ENCODE measurements around the gene RNU5D-1. TPM values are rescaled to one million over a fixed set of nuclear protein-coding genes. Genes with fewer than 3 reads are reported as not detected.
"Not testable (repeated sequence)": the region's sequence is repeated elsewhere in the genome, so short reads cannot be mapped to it uniquely, and the experiment has no call there.

The RNU5D-1 gene
- total RNA-seq (2014; rRNA removed), result not detected in 2 replicates
- not detected for polyA plus RNA-seq (2012)

GRCh38 chr1:44730741-44731512 is at the start of gene RNU5D-1:
RNU5D-1 (minus strand) TSS chr1:44731170.
- DNase-seq (ENCODE audit: low read depth), result peak; percentile 98

GRCh38 chr1:44780583-44781121 is 49.7 kb upstream of the RNU5D-1 start:
- DNase-seq (ENCODE audit: low read depth), result no peak

- DNase-seq (ENCODE audit: low read depth), result no peak
Measured at GRCh38 chr1:44778705-44779576, 48.0 kb upstream of the RNU5D-1 start.

GRCh38 chr1:44777969-44778635 is 47.1 kb upstream of the RNU5D-1 start:
- DNase-seq (ENCODE audit: low read depth), result no peak

- DNase-seq (ENCODE audit: low read depth), result no peak
Measured at GRCh38 chr1:44777547-44777946, 46.6 kb upstream of the RNU5D-1 start.

- no peak for DNase-seq (ENCODE audit: low read depth)
Measured at GRCh38 chr1:44776730-44777068, 45.7 kb upstream of the RNU5D-1 start.

GRCh38 chr1:44775930-44776729 is 45.2 kb upstream of the RNU5D-1 start:
- no peak for DNase-seq (ENCODE audit: low read depth)

- DNase-seq (ENCODE audit: low read depth), result peak; percentile 93
Measured at GRCh38 chr1:44775078-44775929, 44.3 kb upstream of the RNU5D-1 start, which contains the start of gene RPS8. RPS8 (plus strand) TSS chr1:44775540; CDS start chr1:44775597, 57 bp downstream.

- DNase-seq (ENCODE audit: low read depth), result not testable (repeated sequence)
Measured at GRCh38 chr1:44766421-44766820, 35.5 kb upstream of the RNU5D-1 start.

- DNase-seq (ENCODE audit: low read depth), result no peak
Measured at GRCh38 chr1:44760876-44761275, 29.9 kb upstream of the RNU5D-1 start.

- DNase-seq (ENCODE audit: low read depth), result peak; percentile 56
Measured at GRCh38 chr1:44759077-44759476, 28.1 kb upstream of the RNU5D-1 start.

- no peak for DNase-seq (ENCODE audit: low read depth)
Measured at GRCh38 chr1:44757420-44757819, 26.4 kb upstream of the RNU5D-1 start.

GRCh38 chr1:44747878-44748277 is 16.9 kb upstream of the RNU5D-1 start:
- no peak for DNase-seq (ENCODE audit: low read depth)

GRCh38 chr1:44743211-44743610 is 12.2 kb upstream of the RNU5D-1 start:
- no peak for DNase-seq (ENCODE audit: low read depth)

GRCh38 chr1:44740179-44740617 is 9.2 kb upstream of the RNU5D-1 start:
- no peak for DNase-seq (ENCODE audit: low read depth)

- peak; percentile 97 for DNase-seq (ENCODE audit: low read depth)
Measured at GRCh38 chr1:44739307-44740178, 8.6 kb upstream of the RNU5D-1 start, which contains the start of gene KIF2C. KIF2C (plus strand) TSS chr1:44739837; CDS start chr1:44739933, 96 bp downstream.

- DNase-seq (ENCODE audit: low read depth), result not testable (repeated sequence)
Measured at GRCh38 chr1:44738953-44739306, 8.0 kb upstream of the RNU5D-1 start.

GRCh38 chr1:44735992-44736391 is 5.0 kb upstream of the RNU5D-1 start:
- DNase-seq (ENCODE audit: low read depth), result no peak

- DNase-seq (ENCODE audit: low read depth), result no peak
Measured at GRCh38 chr1:44733784-44734183, 2.8 kb upstream of the RNU5D-1 start.
